Activated T-cell treated with anti-CD3 and anti-CD28 coated beads for 1 hour (primary cell): Measurements from ENCODE around the gene KRT16.
"Not testable (repeated sequence)": the region's sequence is repeated elsewhere in the genome, so short reads cannot be mapped to it uniquely, and the experiment has no call there.

Experiments used
- DNase-seq: peaks from one replicate; pipeline ENCODE4 v3.0.0-alpha.2; 2020; ENCODE audit warnings: low read depth

KRT16 gene

GRCh38 chr17:41647940-41648410 lies 35.4 kb upstream of the KRT16 start:
- peak; percentile 92 for DNase-seq

- no peak for DNase-seq
These were observed 34.7 kb upstream of the KRT16 start for GRCh38 chr17:41647038-41647813.

DNA sequence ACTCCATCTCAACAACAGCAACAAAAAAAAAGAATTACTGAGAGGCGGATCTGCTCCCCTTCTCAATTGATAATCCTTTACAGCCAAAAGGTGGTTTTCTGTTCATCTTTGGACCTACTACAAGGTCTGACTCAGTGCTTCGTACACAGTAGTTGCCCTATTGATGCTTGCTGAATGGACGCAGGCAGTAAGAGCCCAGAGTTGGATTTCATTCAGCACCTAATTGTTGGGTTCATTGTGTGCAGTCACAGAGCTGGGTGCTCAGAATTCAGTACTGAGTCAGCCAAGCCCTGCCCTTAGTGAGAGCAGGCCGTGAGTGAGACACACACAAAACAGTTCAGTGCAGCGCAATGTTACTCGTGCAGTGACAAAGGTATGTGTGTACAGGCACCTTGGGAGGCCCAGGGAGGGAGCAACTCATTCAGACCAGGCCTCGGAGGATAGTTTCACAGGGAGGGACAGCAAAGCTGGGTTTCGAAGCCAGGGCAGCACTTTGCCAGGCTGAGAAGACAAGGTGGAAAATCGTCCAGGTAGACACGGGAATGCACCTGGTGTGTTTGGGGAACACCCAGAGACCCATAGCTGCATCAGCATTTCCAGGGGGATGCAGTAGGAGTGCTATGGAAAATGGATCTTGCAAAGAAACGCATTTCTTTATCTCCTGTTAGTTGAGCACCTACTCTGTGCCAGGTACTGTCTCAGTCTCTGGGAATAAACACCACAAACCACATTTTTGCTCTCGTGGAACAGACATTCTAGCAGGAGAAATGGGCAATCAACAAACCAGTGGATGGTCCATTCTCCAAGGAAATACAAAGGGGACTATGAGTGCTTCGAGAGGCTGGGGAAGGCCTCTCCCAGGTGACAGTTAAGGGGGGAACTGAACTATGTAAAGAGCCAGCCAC lies 29.9 kb upstream of the KRT16 start:
- DNase-seq = no peak

DNA sequence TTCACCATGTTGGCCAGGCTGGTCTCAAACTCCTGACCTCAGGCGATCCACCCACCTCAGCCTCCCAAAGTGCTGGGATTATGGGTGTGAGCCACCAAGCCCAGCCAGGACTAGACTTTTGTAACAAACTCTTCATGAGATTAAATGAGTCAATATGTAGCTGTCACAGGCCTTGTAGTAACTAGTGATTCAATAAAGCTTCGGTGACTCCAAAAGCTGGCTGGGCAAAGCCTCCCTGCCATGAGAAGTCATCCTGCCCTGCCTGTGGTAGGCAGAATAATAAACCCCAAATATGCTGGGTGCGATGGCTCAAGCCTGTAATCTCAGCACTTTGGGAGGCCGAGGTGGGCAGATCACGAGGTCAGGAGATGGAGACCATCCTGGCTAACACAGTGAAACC lies 28.0 kb upstream of the KRT16 start:
- not testable (repeated sequence) for DNase-seq

DNA sequence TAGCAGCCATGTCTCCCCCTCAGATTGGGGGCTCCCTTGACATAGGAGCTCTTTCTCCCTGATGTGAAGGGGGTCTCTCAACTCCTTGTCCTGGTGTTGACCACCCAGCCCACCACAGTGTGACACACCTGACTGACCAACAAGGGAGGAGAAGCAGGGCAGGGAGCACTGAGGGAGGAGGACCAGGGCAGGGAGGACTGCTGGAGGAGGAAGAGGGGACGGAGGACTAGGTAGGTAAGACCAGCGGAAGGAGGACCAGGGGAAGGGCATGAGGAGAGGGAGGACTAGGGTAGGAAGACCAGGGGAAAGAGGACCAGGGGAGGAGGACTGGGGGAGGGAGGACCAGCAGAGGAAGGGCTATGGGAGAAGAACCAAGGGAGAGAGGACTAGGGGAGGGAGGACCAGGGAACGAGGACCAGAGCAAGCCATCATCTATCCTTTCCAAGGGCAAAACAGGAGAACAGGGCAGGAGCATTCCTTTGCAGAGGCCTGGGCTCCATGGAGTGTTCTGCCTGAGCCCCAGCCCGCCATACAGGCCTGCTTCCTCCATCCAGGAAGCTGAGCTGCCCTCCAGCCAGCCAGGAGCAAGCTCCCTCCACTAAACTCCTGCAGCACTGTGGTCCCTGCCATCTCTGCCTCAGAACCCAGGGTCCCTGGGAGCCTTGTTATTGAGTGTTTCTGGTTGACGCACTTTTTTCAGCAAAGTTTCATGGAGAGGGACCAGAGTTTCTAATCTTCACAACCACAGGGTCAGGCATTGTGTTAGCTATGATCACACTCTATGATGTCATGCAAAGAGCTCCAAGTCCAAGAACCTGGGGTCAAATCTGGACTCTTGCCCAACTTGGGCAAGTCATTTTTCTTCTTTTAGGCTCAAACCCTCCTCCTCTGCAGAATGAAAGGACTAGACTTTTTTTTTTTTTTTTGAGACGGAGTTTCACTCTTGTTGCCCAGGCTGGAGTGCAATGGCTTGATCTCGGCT lies 27.2 kb upstream of the KRT16 start:
- DNase-seq = no peak

GRCh38 chr17:41638941-41639340 lies 26.4 kb upstream of the KRT16 start:
- no peak for DNase-seq

DNA sequence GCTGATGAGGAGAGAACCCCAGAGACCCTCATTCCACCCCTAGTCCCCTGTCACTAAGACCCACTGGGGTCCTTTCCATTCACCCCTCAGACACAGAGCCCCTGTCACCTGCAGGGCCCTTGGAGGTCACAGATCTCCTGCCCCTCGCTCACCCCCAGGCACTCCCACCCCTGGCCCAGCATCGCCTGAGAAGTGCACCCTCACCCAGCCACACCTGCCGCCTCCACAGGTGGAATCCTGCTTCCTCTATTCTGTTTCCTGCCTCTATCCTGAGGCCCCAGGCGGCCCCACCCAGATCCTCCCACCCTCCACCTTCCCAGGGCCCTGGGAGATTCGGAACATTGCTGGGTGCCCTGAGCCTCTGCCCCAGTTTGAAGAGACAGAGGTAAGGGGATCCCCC lies 25.6 kb upstream of the KRT16 start:
- DNase-seq = no peak

- DNase-seq = no peak
These were observed 24.1 kb upstream of the KRT16 start for GRCh38 chr17:41636652-41637051.

GRCh38 chr17:41635121-41636097 lies 22.8 kb upstream of the KRT16 start:
- no peak for DNase-seq

- no peak for DNase-seq
These were observed 22.1 kb upstream of the KRT16 start for GRCh38 chr17:41634639-41635038.

- DNase-seq = no peak
These were observed 21.1 kb upstream of the KRT16 start for GRCh38 chr17:41633556-41634199.

DNA sequence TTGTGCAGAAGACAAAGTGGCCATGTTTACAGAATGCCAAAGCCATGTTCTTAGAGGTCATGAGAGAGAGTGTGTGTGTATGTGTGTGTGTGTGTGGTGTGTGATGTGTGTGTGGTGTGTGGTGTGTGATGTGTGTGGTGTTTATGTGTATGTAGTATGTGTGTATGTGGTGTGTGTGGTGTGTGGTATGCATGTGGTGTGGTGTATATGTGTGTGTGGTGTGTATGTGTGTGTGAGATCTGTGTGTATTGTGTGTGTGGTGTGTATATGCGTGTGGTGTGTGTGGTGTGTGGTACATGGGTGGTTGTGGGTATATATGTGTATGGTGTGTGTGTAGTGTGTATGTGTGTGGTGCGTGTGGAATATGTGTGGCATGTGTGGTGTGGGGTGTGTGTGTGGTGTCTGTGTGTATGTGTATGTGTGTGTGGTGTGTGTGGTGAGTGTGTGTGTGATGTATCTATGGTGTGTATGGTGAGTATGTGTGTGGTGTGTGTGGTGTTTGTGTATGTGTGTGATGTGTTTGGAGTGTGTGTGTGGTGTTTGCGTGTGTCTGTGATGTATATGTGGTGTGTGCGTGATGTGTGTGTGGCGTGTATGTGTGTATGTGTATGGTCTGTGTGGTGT lies 20.0 kb upstream of the KRT16 start:
- DNase-seq = no peak

DNA sequence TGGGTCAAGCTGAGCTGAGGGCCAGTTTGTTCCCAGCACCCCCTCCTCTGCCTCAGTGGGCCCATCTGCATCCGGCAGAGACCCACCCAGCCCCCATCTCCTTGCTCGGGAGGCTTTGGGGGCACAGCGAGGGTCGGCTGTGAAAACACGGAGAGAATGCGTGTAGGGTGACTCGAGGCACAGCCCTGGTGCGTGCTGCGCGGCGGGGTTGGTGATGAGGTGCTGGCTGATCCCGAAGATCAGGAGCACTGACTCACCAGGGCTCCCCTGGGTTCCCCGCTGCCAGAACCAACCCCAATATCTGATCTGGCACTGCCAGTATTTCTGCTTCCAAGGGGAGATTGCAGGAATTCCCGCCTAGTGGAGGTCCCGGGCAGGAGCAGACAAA lies 19.3 kb upstream of the KRT16 start:
- DNase-seq = no peak

- no peak for DNase-seq
These were observed 18.7 kb upstream of the KRT16 start for GRCh38 chr17:41631025-41631897.

DNA sequence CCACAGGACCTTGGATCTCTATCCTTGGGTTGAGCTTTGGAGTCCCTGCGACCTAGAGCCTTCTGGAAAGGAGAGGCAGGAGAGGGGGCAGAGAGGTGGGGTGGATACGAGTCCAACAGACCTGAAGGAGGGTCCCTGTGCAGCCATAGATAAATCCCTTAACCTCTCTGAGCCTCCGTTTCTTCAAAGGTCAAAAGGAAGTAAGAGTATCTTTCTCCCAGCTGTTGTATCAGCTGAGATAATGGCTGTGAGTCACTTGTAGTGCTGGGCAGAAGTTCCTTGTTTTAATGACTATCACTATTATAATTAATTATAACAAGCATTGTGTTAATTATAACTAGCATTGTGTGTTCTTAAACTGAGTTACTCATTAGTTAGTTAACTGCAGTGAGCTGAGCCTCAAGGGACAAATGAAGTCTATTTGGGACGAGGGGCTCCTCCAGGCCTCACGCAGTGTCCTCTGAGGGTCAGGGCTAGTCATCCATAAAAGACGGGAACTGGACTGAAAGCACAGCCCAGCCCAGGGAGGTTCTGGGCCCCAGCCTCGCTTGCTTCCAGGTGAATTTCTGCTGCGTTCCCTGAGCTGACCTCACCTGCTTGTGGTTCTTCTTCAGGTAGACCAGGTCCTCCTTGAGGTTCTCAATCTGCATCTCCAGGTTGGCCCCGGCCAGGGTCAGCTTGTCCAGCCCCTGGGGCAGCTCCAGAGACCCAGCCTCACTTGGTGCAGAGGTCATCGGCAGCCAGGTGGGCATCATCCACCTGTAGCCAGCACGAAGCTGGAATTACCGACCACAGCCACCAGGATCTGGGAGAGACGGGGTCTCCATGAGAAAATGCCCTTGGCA lies 17.5 kb upstream of the KRT16 start:
- no peak for DNase-seq

DNA sequence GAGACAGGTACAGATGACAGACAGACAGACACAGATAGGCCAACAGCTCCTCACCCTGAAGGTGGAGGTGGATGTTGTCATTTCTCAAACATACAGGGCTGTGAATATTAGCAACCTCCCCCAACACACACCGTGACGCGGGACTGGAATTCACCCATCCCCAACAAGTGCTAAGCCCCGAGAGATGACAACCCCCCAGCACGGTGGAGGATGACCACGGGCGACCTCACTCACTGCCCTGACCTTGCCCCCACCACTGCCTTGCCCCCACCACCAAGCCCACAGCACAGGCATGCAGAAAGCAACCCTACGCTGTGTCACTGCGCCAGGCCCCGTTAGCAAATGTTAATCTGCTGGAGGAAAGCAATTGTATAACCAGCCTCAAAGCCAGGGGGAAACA lies 16.7 kb upstream of the KRT16 start:
- no peak for DNase-seq

DNA sequence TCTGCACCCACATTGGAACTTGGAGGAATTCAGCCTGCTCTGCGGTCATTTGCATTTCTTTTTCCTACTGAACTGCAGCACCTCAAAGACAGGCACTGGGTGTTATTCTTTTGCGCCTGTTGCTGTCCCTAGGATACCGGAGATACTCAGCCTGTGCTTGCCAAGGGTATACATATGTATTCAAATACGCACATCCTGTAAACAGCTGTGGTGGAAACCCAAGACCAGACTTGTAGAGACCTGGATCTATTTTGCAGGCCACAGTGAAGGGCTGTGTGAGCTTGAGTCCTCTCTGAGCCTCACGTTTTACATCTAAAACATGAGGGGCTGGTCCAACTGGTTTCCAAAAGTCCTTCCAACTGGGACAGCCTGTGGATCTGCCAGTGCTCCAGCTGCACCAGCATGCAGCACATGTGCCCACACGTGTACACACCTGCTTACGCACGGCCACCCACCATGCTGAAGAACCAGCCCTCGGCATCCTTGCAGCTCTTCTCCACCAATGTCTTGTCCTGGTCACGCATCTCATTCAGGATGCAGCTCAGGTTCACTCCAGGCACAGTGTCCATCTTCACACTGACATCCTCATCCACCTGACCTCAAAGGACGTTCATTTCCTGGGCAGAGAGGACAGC lies 16.2 kb upstream of the KRT16 start:
- not testable (repeated sequence) for DNase-seq
